Measurements from ENCODE around the gene TMEM26. TPM values are rescaled to one million over a fixed set of nuclear protein-coding genes. Genes with fewer than 3 reads are reported as not detected.

TMEM26 gene
- total RNA-seq (2014; rRNA removed; shearing (Covaris generic)): 1.9 and 2.2 TPM in 2 replicates
- 1.0 and 1.5 TPM in 2 replicates for polyA plus RNA-seq (2016; fragmentation: Nextera tagmentation; extraction: Ambion mirVana)
- long read RNA-seq, partial matches to known transcripts: 0 of 4 reads
- long read RNA-seq, other reads (novel, unspliced or antisense): 4 of 4 reads

DNA sequence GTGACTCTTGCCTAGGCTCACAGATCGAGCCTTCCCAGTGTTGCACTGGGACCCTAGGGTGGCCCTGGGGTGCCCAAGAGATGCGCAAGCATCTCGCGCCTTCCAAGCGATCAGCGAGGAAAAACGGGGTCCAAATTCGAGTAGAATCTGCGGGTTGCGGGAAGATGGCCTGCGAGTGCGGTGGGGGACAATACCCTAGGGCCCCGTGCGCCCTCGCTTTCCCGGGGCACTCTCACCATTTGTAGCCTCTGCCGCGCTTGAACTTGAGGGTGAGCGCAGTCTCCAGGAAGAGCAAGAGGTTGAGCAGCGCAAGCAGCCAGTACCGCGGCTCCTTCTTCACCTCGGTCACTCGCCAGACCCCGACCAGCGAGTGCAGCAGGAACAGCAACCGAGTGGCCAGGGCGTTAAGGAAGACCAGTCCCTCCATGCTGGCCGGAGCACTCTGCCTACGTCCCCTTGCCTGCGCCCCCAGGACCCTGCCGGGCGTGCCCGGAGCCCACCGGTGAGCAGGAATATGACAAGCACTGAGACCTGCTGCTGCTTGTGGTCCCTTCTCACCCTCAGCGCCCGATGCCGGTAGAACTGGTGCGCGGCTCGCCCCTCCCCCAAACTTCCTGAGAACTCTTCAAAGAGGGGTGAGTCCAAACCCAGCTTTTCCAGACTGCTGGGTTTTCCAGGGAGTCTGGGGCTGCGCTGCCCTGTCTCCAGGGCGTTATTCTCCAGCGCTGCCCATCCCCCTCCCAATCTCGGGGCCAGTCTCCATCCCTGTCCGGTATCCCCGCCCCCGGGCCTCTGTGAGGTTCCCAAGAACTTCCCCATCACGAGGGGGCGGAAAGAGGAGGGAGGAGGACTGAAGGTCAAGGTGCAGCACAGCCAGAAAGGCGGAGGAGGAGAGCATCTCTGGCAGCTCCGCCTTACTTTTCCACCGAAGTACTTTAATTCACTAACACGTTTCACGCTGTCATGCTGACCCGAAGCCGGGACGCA lies at the start of gene TMEM26:
TMEM26 (minus strand) TSS at position 727 of the 987 bp plus-strand sequence; CDS start at position 427, 300 bp downstream.
- Mint-ChIP-seq H3K9me3 (no peaks in the 10 kb centered on the region), H3K4me1 (peaks cover 33% of the 10 kb centered on the region), H3K27me3 (ENCODE audit: insufficient read depth, low read depth, poor library complexity) (peaks cover 19% of the 10 kb centered on the region), H3K4me3 (peak within 1 kb of the TSS; percentile 94), H3K36me3 (ENCODE audit: low read depth) (no peaks in the 10 kb centered on the region), H3K27ac (no peak within 1 kb of the TSS)
- H3K27me3 ChIP-seq (ENCODE audit: insufficient read depth): peaks cover 39% of the 10 kb centered on the region
- H3K4me3 ChIP-seq: peak within 1 kb of the TSS; percentile 89
- DNase-seq (ENCODE audit: low spot score): peak; percentile 86
- no peaks in the 10 kb centered on the region for H3K9me2 ChIP-seq (ENCODE audit: insufficient read depth)
- H3K79me2 ChIP-seq (replicated peaks; ENCODE audit: insufficient read depth): no peaks in the 10 kb centered on the region; the same call in 1 of the 2 replicates
- H2AFZ ChIP-seq: peak within 1 kb of the TSS; percentile 99
- no peaks in the 10 kb centered on the region for H4K20me1 ChIP-seq (replicated peaks; ENCODE audit: insufficient read depth)
- no peaks in the 10 kb centered on the region for H3F3A ChIP-seq (replicated peaks; ENCODE audit: low read depth)
- H3K27ac ChIP-seq (ENCODE audit: low read depth): no peak within 1 kb of the TSS
- H3K36me3 ChIP-seq (ENCODE audit: insufficient read depth): no peaks in the 10 kb centered on the region
- H3K4me2 ChIP-seq: peak within 1 kb of the TSS; percentile 97
- peak; percentile 80 for ATAC-seq
- peaks cover 23% of the 10 kb centered on the region; the same call in 1 of the 2 replicates for H3K4me1 ChIP-seq (ENCODE audit: insufficient read depth)
- no peak for TF ChIP-seq JUNB (IDR thresholded peaks at IDR 0.05; ENCODE audit: unreplicated experiment)
- no peak for TF ChIP-seq STAT1 (IDR thresholded peaks at IDR 0.05; ENCODE audit: unreplicated experiment)
- TF ChIP-seq CREB1 (CRISPR knock-in tag; IDR thresholded peaks at IDR 0.05; ENCODE audit: low read depth): no peak
- TF ChIP-seq, protein P1, sequence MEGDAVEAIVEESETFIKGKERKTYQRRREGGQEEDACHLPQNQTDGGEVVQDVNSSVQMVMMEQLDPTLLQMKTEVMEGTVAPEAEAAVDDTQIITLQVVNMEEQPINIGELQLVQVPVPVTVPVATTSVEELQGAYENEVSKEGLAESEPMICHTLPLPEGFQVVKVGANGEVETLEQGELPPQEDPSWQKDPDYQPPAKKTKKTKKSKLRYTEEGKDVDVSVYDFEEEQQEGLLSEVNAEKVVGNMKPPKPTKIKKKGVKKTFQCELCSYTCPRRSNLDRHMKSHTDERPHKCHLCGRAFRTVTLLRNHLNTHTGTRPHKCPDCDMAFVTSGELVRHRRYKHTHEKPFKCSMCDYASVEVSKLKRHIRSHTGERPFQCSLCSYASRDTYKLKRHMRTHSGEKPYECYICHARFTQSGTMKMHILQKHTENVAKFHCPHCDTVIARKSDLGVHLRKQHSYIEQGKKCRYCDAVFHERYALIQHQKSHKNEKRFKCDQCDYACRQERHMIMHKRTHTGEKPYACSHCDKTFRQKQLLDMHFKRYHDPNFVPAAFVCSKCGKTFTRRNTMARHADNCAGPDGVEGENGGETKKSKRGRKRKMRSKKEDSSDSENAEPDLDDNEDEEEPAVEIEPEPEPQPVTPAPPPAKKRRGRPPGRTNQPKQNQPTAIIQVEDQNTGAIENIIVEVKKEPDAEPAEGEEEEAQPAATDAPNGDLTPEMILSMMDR (conservative IDR thresholded peaks at IDR 0.05; ENCODE audit: low read depth in 2 of 2): no peak
- no peak for TF ChIP-seq ZNF114 (CRISPR knock-in tag; IDR thresholded peaks at IDR 0.05)
- TF ChIP-seq, protein P2, sequence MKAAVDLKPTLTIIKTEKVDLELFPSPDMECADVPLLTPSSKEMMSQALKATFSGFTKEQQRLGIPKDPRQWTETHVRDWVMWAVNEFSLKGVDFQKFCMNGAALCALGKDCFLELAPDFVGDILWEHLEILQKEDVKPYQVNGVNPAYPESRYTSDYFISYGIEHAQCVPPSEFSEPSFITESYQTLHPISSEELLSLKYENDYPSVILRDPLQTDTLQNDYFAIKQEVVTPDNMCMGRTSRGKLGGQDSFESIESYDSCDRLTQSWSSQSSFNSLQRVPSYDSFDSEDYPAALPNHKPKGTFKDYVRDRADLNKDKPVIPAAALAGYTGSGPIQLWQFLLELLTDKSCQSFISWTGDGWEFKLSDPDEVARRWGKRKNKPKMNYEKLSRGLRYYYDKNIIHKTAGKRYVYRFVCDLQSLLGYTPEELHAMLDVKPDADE (IDR thresholded peaks at IDR 0.05): peak; percentile 49; the same call in 1 of the 2 replicates
- TF ChIP-seq POLR2AphosphoS5 (IDR thresholded peaks at IDR 0.05; ENCODE audit: low read depth): no peak
- TF ChIP-seq, protein P3, sequence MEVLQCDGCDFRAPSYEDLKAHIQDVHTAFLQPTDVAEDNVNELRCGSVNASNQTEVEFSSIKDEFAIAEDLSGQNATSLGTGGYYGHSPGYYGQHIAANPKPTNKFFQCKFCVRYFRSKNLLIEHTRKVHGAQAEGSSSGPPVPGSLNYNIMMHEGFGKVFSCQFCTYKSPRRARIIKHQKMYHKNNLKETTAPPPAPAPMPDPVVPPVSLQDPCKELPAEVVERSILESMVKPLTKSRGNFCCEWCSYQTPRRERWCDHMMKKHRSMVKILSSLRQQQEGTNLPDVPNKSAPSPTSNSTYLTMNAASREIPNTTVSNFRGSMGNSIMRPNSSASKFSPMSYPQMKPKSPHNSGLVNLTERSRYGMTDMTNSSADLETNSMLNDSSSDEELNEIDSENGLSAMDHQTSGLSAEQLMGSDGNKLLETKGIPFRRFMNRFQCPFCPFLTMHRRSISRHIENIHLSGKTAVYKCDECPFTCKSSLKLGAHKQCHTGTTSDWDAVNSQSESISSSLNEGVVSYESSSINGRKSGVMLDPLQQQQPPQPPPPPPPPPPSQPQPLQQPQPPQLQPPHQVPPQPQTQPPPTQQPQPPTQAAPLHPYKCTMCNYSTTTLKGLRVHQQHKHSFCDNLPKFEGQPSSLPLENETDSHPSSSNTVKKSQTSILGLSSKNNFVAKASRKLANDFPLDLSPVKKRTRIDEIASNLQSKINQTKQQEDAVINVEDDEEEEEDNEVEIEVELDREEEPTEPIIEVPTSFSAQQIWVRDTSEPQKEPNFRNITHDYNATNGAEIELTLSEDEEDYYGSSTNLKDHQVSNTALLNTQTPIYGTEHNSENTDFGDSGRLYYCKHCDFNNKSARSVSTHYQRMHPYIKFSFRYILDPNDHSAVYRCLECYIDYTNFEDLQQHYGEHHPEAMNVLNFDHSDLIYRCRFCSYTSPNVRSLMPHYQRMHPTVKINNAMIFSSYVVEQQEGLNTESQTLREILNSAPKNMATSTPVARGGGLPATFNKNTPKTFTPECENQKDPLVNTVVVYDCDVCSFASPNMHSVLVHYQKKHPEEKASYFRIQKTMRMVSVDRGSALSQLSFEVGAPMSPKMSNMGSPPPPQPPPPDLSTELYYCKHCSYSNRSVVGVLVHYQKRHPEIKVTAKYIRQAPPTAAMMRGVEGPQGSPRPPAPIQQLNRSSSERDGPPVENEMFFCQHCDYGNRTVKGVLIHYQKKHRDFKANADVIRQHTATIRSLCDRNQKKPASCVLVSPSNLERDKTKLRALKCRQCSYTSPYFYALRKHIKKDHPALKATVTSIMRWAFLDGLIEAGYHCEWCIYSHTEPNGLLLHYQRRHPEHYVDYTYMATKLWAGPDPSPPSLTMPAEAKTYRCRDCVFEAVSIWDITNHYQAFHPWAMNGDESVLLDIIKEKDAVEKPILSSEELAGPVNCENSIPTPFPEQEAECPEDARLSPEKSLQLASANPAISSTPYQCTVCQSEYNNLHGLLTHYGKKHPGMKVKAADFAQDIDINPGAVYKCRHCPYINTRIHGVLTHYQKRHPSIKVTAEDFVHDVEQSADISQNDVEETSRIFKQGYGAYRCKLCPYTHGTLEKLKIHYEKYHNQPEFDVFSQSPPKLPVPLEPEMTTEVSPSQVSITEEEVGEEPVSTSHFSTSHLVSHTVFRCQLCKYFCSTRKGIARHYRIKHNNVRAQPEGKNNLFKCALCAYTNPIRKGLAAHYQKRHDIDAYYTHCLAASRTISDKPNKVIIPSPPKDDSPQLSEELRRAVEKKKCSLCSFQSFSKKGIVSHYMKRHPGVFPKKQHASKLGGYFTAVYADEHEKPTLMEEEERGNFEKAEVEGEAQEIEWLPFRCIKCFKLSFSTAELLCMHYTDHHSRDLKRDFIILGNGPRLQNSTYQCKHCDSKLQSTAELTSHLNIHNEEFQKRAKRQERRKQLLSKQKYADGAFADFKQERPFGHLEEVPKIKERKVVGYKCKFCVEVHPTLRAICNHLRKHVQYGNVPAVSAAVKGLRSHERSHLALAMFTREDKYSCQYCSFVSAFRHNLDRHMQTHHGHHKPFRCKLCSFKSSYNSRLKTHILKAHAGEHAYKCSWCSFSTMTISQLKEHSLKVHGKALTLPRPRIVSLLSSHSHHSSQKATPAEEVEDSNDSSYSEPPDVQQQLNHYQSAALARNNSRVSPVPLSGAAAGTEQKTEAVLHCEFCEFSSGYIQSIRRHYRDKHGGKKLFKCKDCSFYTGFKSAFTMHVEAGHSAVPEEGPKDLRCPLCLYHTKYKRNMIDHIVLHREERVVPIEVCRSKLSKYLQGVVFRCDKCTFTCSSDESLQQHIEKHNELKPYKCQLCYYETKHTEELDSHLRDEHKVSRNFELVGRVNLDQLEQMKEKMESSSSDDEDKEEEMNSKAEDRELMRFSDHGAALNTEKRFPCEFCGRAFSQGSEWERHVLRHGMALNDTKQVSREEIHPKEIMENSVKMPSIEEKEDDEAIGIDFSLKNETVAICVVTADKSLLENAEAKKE (CRISPR knock-in tag; IDR thresholded peaks at IDR 0.05): 0 out of 2 replicates have a peak, but pooled peaks have one; percentile 49
- TF ChIP-seq ZNF331 (CRISPR knock-in tag; IDR thresholded peaks at IDR 0.05; ENCODE audit: low read depth): no peak
- TF ChIP-seq NANOG (IDR thresholded peaks at IDR 0.05; ENCODE audit: borderline replicate concordance): no peak
- TF ChIP-seq, protein P4, sequence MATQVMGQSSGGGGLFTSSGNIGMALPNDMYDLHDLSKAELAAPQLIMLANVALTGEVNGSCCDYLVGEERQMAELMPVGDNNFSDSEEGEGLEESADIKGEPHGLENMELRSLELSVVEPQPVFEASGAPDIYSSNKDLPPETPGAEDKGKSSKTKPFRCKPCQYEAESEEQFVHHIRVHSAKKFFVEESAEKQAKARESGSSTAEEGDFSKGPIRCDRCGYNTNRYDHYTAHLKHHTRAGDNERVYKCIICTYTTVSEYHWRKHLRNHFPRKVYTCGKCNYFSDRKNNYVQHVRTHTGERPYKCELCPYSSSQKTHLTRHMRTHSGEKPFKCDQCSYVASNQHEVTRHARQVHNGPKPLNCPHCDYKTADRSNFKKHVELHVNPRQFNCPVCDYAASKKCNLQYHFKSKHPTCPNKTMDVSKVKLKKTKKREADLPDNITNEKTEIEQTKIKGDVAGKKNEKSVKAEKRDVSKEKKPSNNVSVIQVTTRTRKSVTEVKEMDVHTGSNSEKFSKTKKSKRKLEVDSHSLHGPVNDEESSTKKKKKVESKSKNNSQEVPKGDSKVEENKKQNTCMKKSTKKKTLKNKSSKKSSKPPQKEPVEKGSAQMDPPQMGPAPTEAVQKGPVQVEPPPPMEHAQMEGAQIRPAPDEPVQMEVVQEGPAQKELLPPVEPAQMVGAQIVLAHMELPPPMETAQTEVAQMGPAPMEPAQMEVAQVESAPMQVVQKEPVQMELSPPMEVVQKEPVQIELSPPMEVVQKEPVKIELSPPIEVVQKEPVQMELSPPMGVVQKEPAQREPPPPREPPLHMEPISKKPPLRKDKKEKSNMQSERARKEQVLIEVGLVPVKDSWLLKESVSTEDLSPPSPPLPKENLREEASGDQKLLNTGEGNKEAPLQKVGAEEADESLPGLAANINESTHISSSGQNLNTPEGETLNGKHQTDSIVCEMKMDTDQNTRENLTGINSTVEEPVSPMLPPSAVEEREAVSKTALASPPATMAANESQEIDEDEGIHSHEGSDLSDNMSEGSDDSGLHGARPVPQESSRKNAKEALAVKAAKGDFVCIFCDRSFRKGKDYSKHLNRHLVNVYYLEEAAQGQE (IDR thresholded peaks at IDR 0.05; ENCODE audit: unreplicated experiment): no peak
- TF ChIP-seq EZH2phosphoT487 (IDR thresholded peaks at IDR 0.05; ENCODE audit: unreplicated experiment): no peak

Measured in GM23338 (cell line).